ENCODE measurements around the gene CYS1.
"Not testable (repeated sequence)": the region's sequence is repeated elsewhere in the genome, so short reads cannot be mapped to it uniquely, and the experiment has no call there.

DNA sequence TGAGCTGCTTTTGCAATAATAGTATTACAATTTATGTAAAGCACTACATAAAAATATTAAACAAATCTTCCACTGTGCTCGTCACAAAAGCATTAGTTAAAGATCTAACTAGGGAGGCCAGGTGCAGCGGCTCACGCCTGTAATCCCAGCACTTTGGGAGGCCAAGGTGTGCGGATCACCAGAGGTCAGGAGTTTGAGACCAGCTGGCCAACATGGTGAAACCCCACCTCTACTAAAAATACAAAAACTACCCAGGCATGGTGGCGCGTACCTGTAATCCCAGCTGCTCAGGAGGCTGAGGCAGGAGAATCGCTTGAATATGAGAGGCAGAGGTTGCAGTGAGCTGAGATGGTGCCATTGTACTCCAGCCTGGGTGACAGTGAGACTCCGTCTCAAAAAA is 49.4 kb downstream of the CYS1 start:
- TF ChIP-seq, protein P1, sequence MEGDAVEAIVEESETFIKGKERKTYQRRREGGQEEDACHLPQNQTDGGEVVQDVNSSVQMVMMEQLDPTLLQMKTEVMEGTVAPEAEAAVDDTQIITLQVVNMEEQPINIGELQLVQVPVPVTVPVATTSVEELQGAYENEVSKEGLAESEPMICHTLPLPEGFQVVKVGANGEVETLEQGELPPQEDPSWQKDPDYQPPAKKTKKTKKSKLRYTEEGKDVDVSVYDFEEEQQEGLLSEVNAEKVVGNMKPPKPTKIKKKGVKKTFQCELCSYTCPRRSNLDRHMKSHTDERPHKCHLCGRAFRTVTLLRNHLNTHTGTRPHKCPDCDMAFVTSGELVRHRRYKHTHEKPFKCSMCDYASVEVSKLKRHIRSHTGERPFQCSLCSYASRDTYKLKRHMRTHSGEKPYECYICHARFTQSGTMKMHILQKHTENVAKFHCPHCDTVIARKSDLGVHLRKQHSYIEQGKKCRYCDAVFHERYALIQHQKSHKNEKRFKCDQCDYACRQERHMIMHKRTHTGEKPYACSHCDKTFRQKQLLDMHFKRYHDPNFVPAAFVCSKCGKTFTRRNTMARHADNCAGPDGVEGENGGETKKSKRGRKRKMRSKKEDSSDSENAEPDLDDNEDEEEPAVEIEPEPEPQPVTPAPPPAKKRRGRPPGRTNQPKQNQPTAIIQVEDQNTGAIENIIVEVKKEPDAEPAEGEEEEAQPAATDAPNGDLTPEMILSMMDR (IDR thresholded peaks at IDR 0.05): not testable (repeated sequence)
- TF ChIP-seq POLR2A, POLR2AphosphoS5 (IDR thresholded peaks at IDR 0.05): not testable (repeated sequence)
